GM12878 (cell line): ENCODE results near the gene ITPR3. TPM values are rescaled to one million over a fixed set of nuclear protein-coding genes. Genes with fewer than 3 reads are reported as not detected.

Experiments used
- ATAC-seq: fragments of 200-7000 bp; cut with Tn5 transposase; 3 replicates; pipeline ENCODE4 v1.9.1; 2020; ENCODE audit warnings: mild to moderate bottlenecking, moderate library complexity
- BruUV-seq: library from RNA; stranded (reverse); fragments of 400-500 nt; replicated peaks from 2 replicates; lab custom pipeline; 2021; lab: Mats Ljungman, UMichigan
- CTCF ChIA-PET: fragments of 300-600 bp; sonication (Branson Sonifier 250); formaldehyde crosslinking; extraction: SDS; loops from one replicate; lab custom pipeline; 2021; ENCODE audit warnings: inconsistent platforms; lab: Yijun Ruan, JAX
- POLR2A ChIA-PET: fragments of 350-600 bp; formaldehyde crosslinking; extraction: SDS; loops from one replicate; lab custom pipeline; 2021; ENCODE audit warnings: inconsistent platforms; lab: Charles Lee
- RAD21 ChIA-PET: fragments of 300-600 bp; sonication (Branson Sonifier 250); formaldehyde crosslinking; loops from one replicate; lab custom pipeline; 2023; ENCODE audit warnings: antibody characterized with exemption; ENCODE audit not compliant: unreplicated experiment; lab: Charles Lee
- SMC1A ChIA-PET: fragments of 300-600 bp; sonication (Branson Sonifier 250); formaldehyde crosslinking; loops from one replicate; lab custom pipeline; 2023; ENCODE audit not compliant: unreplicated experiment, uncharacterized antibody; lab: Charles Lee
- DNase-seq: peaks from one replicate; pipeline ENCODE4 v3.0.0-alpha.2; 2011; ENCODE audit warnings: low read depth, low spot score
- FAIRE-seq: peaks from 3 replicates; lab custom pipeline; 2011; peaks lifted over from hg19 to GRCh38; lab: Jason Lieb, UNC
- H2AFZ ChIP-seq: 2 replicates; pipeline ENCODE4 v1.6.0; 2011; ENCODE audit warnings: low read depth, low read length, control low read depth; ENCODE audit not compliant: control insufficient read depth
- H3K27ac ChIP-seq: 2 replicates; pipeline ENCODE4 v1.5.1; 2011; ENCODE audit warnings: control low read depth; ENCODE audit not compliant: control insufficient read depth, insufficient read depth
- H3K27me3 ChIP-seq, 2 experiments: replicated peaks in 1 of 2; 2 replicates each; pipeline versions ENCODE4 v1.6.0 to v1.6.1; 2011; ENCODE audit warnings: low read length in 1 of 2; ENCODE audit not compliant: control insufficient read depth in 2 of 2, insufficient read depth in 2 of 2
- H3K36me3 ChIP-seq, 2 experiments: 2 replicates each; pipeline ENCODE4 v1.5.1; 2011; ENCODE audit warnings: low read length in 1 of 2; ENCODE audit not compliant: control insufficient read depth in 2 of 2, insufficient read depth in 2 of 2
- H3K4me1 ChIP-seq: 2 replicates; pipeline ENCODE4 v1.6.1; 2011; ENCODE audit warnings: mild to moderate bottlenecking, low read length, moderate library complexity, mixed read lengths; ENCODE audit not compliant: control insufficient read depth, insufficient read depth
- H3K4me2 ChIP-seq: 2 replicates; pipeline ENCODE4 v1.6.0; 2011; ENCODE audit warnings: control low read depth; ENCODE audit not compliant: control insufficient read depth, insufficient read depth
- H3K4me3 ChIP-seq: fragments of 200-600 bp; sonication (generic); 2 replicates; pipeline ENCODE4 v1.5.1; 2016
- H3K79me2 ChIP-seq: 2 replicates; pipeline ENCODE4 v1.6.0; 2011; ENCODE audit warnings: low read length; ENCODE audit not compliant: control insufficient read depth, insufficient read depth
- H3K9ac ChIP-seq: 2 replicates; pipeline ENCODE4 v1.8.0; 2011; ENCODE audit warnings: low read length, control low read depth, mixed read lengths; ENCODE audit not compliant: control insufficient read depth, insufficient read depth
- H3K9me3 ChIP-seq: replicated peaks from 3 replicates; pipeline ENCODE4 v1.5.1; 2011; ENCODE audit warnings: mild to moderate bottlenecking, low read length; ENCODE audit not compliant: control insufficient read depth, insufficient read depth
- H4K20me1 ChIP-seq: 2 replicates; pipeline ENCODE4 v1.6.0; 2011; ENCODE audit not compliant: control insufficient read depth, insufficient read depth
- WGBS: methylation state at CpG from one replicate; pipeline ENCODE4 v1.1.6; 2016; ENCODE audit warnings: low lambda C conversion rate; ENCODE audit not compliant: insufficient replicate concordance, insufficient coverage; ENCODE audit errors: missing lambda C conversion rate; 5-methylcytosine and 5-hydroxymethylcytosine counted together
- in situ Hi-C: fragments of 300-500 bp; cut with MboI; formaldehyde crosslinking; loops from 9 replicates; pipeline ENCODE4 v1.14.3; 2018; ENCODE audit warnings: mixed read lengths
- intact Hi-C: fragments of 100-400 bp; cut with micrococcal nuclease; formaldehyde crosslinking; loops from one replicate; pipeline ENCODE4 v1.14.2; 2022; ENCODE audit not compliant: unreplicated experiment
- polyA plus RNA-seq, 11 experiments: library from polyadenylated mRNA; depleted of rRNA in 4 of 11; unstranded in 6 of 11; stranded (reverse) in 5 of 11; fragments of >200 nt; fragmentation: Nextera tagmentation in 4 of 11; fragmentation: Illumina TruSeq in 1 of 11; extraction: Ambion mirVana in 4 of 11; extraction: Trizol in 1 of 11; gene quantifications; 1 replicate in 1 of 11; 2 replicates in 10 of 11; pipeline versions ENCODE4 v1.2.1 to v1.2.3, GENCODE V29; 2011 to 2016; ENCODE audit warnings: inconsistent platforms in 2 of 11, missing spikeins in 2 of 11, low read depth in 1 of 11
- total RNA-seq, 4 experiments: library from RNA; depleted of rRNA in 3 of 4; stranded (reverse); fragments of >200 nt in 3 of 4; fragmentation: Illumina TruSeq in 1 of 4; extraction: Trizol in 1 of 4; gene quantifications; 2 replicates each; pipeline versions ENCODE4 v1.2.1 to v1.2.3, GENCODE V29; 2013 to 2021
- TF ChIP-seq, protein P1 (sequence below): fragments of 450-650 bp; IDR thresholded peaks from 2 replicates; pipeline ENCODE4 v1.6.1; 2017; ENCODE audit warnings: borderline replicate concordance
- TF ChIP-seq, protein P2 (sequence below), 3 experiments: IDR thresholded peaks in 2 of 3; conservative IDR thresholded peaks in 1 of 3; 2 replicates each; pipeline ENCODE4 v1.5.1; 2011; ENCODE audit warnings: low read depth in 3 of 3, low read length in 3 of 3, mild to moderate bottlenecking in 3 of 3, control low read depth in 2 of 3, moderate library complexity in 2 of 3, inconsistent platforms in 1 of 3, mixed read lengths in 1 of 3; ENCODE audit not compliant: control insufficient read depth in 2 of 3, insufficient read depth in 1 of 3; ENCODE audit errors: extremely low read depth in 1 of 3

Gene ITPR3
- total and polyA plus RNA-seq, 10 of the 15 experiments (the other 5 are each of a cell fraction or from before 2014, with no cell fraction given), result 0.32 to 34.0 (median 11.9) TPM

GRCh38 chr6:33583591-33584155 lies 37.4 kb upstream of the ITPR3 start:
- Histone ChIP-seq H3K27me3 (no peaks in the 10 kb centered on the region), H3K36me3 (no peaks in the 10 kb centered on the region), H3K27ac (no peak overlapping the region), H3K9me3 (no peaks in the 10 kb centered on the region; the same call in 2 of the 3 replicates), H4K20me1 (no peaks in the 10 kb centered on the region), H3K4me3 (no peak overlapping the region), H3K4me1 (peaks cover 14% of the 10 kb centered on the region), H2AFZ (no peak overlapping the region), H3K79me2 (peaks cover 14% of the 10 kb centered on the region), H3K4me2 (no peak overlapping the region), H3K9ac (no peak overlapping the region)
- ChIA-PET RAD21 (interaction anchor here (1.3 to 1.8 kb wide), 2 partner anchors 23 to 117 kb away, joined by 4 to 5 read pairs; no protein-coding TSS in a partner anchor), SMC1A (interaction anchor here (6.9 kb wide), 1 partner anchor 23 kb away, joined by 122 read pairs; no protein-coding TSS in a partner anchor), CTCF (interaction anchor here (0.8 to 7.6 kb wide), 2 partner anchors 22 to 193 kb away, joined by 3 to 235 read pairs; no protein-coding TSS in a partner anchor), POLR2A (interaction anchor here (1.1 kb wide), 1 partner anchor 28 kb away, joined by 3 read pairs; no protein-coding TSS in a partner anchor)
- no peak for FAIRE-seq
- WGBS, result 73% methylated on average over 8 of the region's 8 CpGs
- no peak for DNase-seq
- BruUV-seq, result no TSS peak
- ATAC-seq, result no peak
- intact Hi-C loops (loop anchor here (2.0 to 10.0 kb wide), 2 partner anchors 49 to 571 kb away; no protein-coding TSS in a partner anchor), in situ Hi-C loops (no loop called here)
- TF ChIP-seq, protein P1, sequence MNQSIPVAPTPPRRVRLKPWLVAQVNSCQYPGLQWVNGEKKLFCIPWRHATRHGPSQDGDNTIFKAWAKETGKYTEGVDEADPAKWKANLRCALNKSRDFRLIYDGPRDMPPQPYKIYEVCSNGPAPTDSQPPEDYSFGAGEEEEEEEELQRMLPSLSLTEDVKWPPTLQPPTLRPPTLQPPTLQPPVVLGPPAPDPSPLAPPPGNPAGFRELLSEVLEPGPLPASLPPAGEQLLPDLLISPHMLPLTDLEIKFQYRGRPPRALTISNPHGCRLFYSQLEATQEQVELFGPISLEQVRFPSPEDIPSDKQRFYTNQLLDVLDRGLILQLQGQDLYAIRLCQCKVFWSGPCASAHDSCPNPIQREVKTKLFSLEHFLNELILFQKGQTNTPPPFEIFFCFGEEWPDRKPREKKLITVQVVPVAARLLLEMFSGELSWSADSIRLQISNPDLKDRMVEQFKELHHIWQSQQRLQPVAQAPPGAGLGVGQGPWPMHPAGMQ, result no peak
- TF ChIP-seq, protein P2, sequence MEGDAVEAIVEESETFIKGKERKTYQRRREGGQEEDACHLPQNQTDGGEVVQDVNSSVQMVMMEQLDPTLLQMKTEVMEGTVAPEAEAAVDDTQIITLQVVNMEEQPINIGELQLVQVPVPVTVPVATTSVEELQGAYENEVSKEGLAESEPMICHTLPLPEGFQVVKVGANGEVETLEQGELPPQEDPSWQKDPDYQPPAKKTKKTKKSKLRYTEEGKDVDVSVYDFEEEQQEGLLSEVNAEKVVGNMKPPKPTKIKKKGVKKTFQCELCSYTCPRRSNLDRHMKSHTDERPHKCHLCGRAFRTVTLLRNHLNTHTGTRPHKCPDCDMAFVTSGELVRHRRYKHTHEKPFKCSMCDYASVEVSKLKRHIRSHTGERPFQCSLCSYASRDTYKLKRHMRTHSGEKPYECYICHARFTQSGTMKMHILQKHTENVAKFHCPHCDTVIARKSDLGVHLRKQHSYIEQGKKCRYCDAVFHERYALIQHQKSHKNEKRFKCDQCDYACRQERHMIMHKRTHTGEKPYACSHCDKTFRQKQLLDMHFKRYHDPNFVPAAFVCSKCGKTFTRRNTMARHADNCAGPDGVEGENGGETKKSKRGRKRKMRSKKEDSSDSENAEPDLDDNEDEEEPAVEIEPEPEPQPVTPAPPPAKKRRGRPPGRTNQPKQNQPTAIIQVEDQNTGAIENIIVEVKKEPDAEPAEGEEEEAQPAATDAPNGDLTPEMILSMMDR (IDR thresholded peaks at IDR 0.05 in 2 of 3, conservative IDR thresholded peaks at IDR 0.05 in 1 of 3; ENCODE audit: control insufficient read depth in 2 of 3, extremely low read depth in 1 of 3, insufficient read depth in 1 of 3, low read depth in 3 of 3, low read length in 3 of 3), result 0 out of 6 replicates have a peak, but pooled peaks of 1 of the 3 experiments have one; percentile 22
